HG03175 (cell line): ENCODE data around the gene PRKCE.

Experiments
- ATAC-seq: cut with Tn5 transposase; IDR thresholded peaks from one replicate; pipeline ENCODE4 v1.9.1; 2021; ENCODE audit warnings: mild to moderate bottlenecking, moderate library complexity; ENCODE audit not compliant: unreplicated experiment

The PRKCE gene

DNA sequence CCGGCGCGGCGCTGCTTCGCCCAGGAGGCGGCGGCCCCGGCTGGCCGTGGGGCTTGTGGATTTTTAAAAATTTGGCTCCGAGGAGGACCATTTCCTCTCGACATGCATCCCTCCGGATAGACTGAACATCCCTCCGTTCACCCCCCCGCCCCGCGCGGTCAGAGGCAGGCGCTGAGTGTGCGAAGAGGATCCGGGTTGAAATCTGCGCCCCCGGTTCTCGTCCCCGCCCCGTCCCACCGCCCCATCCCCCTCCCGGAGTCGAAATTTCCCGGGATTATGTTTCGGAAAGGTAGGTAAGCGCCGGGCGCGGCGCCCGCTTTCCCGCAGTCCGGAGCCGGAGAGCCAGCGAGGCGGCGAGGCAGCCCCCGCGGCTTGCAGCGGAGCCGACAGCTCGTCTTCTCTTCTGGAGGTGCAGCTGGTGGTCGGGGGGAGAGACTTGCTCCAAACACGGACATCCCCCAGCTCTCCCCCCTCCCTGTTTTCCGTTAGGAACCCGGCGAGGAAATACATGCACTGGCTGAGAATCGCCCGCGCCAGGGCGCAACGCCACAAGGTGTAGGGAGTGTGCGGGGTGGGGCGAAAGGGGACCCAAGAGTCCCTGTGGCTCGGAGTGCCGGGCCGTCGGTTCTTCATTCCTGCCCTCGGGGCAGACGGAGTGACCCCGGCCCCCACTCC is at the start of gene PRKCE:
Gene PRKCE, plus strand, starts transcription at position 261 of the 675 bp plus-strand sequence.
- ATAC-seq, result peak; percentile 31

- no peak for ATAC-seq
These were observed 48.9 kb upstream of the PRKCE start for GRCh38 chr2:45602624-45603023.

DNA sequence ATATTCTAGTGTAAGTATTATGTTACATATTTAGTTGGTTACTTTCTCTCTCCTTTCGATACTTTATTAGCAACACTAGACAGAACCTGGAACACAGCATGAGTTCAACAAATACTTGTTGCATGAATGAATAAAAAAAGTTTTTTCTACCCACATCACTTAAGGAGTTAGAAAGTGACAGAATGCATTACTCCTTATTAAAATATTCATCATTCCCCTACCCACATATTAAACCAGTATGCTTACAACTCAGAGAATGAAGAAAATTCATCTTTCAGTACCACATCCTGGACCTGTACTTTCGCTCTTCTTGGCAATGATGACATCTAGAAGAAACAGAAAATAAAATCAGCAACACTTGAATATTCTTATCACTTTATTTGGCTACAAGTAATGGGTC is 46.4 kb upstream of the PRKCE start:
- no peak for ATAC-seq

GRCh38 chr2:45606796-45607195 is 44.7 kb upstream of the PRKCE start:
- no peak for ATAC-seq

DNA sequence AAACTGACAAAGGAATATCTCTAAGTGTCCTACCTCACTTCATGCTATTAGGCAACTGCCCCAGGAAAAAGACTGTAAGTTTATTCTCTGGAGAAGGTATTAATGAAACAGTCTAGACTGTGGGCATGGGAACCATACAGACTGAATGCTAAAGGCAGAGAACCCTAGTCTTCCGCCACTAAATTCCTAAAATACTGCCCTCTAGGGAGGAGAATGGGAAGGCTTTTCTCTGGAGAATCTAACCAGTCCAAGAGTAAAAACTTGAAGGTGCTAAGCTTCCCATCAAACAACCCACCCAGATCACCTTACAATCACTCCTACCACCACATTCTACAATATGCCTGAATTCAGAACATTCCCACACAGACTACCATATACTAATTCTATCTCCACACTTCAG is 43.8 kb upstream of the PRKCE start:
- no peak for ATAC-seq

GRCh38 chr2:45610281-45611019 is 41.0 kb upstream of the PRKCE start:
- peak; percentile 39 for ATAC-seq

DNA sequence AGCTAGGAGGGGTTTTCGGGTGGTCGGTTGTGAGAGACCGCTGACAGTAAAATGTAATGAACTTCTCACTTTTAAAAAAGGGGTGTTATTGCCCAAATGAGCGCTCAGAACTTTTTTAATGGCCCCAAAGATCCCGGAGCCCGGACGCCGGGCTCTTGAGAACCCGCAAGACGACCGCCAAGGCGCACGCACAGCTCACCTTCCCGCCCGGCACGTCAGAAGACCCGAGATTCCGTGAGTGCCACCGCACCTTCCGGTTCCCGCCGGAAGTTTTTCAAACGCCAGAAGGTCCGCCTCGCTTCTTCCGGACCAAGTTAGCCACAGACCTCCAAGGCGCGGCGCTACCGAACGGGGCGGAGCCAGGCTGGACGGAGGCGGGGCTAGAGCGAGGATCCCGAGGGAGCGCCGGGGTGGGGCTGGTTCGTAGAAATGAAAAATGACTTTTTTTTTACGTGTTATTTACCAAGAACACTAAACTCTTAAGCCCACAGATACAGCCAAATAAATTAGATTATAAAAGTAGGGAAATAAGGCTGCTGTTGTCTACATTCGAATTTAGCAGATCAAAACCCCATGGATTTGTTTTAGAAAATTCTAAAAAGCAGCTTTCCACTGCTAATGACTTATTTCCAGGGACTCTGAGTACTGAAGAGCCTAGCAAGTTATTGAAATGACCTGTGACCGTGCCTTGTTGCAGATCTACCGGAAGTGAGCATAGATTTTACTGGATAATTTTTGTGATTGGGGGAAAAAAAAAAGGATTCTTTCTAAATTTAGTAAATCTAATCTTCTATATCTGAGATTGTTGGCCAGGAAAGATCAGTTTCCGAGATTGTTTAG is 40.2 kb upstream of the PRKCE start, which contains the start of gene SRBD1:
Gene SRBD1, minus strand, starts transcription at position 248 of the 840 bp plus-strand sequence. CDS start 5,826 bp downstream, outside the sequence.
- peak; percentile 94 for ATAC-seq

- ATAC-seq, result no peak
These were observed 39.2 kb upstream of the PRKCE start for GRCh38 chr2:45612285-45612684.

DNA sequence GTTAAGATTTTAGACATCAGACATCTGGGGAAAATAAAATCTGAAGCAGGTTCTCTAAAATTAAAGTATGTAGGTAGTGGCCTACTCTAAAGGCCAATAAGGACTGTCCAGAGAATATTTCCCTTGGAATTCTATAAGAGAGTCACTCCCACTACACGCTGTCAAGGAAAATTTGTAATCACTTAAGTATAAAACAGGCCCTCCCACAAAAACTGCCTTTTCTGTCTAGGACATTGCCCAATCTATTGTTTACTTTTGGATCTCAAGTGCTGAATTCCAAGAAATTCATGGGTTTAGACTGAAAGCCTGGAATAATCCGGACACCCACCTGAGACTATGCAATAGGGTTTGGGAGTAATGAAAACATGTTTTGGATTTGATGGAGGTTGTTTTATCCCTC is 38.7 kb upstream of the PRKCE start:
- ATAC-seq, result no peak

- no peak for ATAC-seq
These were observed 37.1 kb upstream of the PRKCE start for GRCh38 chr2:45614330-45614729.

DNA sequence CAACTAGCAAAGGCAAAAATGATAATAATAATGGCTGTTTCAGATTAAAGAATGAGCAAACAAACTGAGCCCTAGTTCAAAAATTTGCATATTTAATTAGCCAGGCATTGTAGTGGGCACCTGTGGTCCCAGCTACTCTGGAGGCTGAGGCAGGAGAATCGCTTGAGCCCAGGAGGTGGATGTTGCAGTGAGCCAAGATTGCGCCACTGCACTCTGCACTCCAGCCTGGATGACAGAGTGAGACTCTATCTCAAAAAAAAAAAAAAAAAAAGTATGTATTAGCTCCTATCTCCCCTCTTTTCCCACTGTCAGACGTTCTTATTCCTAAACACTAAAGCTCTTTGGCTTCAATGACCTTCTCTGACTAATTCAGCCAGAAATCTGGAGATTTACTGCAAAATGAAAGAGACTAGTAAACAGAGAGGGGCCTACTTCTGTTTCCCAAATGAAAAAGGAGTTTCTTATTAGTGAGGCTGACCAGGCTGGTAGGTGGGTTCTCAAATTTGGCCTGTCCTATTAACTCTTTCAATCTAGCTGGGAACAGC is 36.5 kb upstream of the PRKCE start:
- no peak for ATAC-seq

DNA sequence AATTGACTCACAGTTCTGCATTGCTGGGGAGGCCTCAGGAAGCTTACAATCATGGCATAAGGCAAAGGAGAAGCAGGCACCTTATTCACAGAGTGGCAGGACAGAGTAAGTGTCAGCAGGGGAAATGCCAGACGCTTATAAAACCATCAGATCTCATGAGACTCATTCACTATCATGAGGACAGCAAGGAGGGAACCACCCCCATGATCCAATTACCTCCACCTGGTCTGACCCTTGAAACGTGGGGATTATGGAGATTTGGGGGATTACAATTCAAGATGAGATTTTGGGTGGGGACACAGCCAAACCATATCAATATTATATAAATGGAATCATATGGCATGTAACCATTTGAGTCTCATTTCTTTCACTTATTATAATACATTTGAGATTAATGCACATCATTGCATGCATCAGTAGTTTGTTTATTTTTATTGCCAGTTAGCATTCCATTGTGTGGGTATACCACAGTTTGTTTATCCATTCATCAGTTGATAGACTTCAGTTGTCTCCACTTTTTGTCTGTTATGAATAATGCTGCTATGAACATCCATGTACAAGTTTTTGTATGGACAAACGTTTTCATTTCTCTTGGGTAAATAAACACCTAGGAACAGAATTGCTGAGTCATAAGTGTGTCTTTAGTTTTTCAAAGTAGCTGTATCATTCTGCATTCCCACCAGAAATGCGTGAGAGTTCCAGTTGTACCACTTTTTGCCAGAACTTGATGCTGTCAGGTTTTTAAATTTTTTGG is 34.6 kb upstream of the PRKCE start:
- no peak for ATAC-seq

GRCh38 chr2:45617496-45617895 is 34.0 kb upstream of the PRKCE start:
- ATAC-seq, result no peak

- no peak for ATAC-seq
These were observed 29.0 kb upstream of the PRKCE start for GRCh38 chr2:45622336-45623075.

GRCh38 chr2:45623098-45623497 is 28.4 kb upstream of the PRKCE start:
- no peak for ATAC-seq

DNA sequence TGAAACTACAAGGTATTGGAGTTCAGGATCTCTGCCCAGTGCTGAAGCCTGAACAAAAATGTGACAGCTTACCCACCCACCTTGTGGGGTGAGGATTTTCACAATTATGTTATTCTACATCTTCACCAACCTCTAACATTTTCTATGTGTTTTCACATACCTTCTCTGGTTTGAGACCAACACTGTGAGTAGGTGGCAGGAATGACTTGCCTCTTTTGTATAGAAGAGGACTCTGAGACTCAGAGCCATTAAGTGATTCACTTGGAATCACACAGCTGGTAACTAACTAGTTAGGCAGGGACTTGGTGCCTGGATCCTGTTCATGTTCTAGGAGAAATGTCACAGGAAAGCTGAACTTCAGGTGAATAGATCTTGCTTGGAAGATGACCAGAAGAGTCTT is 25.7 kb upstream of the PRKCE start:
- no peak for ATAC-seq

DNA sequence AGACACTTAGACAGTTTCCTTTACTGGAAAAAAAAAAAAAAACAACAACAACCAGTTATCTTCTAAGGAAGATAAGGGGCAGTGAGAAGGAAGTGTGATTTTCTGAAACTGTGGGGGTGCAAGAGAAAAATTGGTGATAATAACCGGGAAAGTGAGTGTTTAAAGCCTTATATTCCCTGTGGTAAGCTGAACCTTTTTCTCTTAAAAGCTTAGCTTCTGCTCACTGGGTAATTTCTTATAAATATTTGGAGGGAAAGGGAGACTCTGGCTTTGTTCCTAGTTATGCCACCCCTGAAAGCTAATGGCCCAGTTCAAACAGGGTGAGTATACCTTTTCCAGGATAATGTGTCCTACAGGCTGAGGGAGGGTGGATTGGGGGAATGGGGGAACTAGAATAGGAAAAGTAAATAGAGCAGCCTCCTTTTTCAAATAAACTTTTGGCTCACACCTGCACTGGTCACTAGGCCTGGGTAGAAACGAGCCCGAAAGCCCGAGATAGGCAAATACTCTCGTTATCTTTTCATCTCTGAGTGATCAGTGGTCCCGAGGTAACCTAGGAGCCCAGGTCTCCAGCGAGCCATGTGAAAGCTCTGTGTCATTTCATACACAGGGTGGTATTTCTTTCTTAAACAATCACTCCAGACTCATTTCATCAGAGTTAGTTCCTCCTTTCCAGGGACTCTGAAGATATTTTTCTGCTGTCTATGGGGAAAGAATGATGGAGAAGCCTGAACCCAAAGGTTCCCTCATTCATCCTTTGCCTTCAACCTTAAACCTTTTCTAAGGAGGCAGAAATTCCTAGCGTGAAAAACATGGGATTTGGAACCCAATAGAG is 24.9 kb upstream of the PRKCE start:
- no peak for ATAC-seq

DNA sequence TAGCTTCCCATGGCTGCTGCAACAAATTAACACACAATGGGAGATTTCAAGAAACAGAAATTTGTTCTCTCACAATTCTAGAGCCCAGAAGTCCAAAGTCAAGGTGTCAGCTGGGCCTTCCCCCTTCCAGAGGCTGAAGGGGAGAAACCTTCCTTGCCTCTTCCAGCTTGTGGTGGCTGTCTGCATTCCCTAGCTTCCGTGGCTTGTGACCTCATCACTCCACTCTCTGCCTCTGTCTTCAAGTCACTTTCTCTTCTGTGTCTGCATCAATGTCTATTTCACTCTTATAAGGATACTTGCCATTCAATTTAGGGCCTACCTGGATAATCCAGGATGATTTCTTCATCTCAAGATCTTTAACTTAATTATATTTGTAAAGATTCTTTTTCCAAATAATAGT is 23.6 kb upstream of the PRKCE start:
- no peak for ATAC-seq

DNA sequence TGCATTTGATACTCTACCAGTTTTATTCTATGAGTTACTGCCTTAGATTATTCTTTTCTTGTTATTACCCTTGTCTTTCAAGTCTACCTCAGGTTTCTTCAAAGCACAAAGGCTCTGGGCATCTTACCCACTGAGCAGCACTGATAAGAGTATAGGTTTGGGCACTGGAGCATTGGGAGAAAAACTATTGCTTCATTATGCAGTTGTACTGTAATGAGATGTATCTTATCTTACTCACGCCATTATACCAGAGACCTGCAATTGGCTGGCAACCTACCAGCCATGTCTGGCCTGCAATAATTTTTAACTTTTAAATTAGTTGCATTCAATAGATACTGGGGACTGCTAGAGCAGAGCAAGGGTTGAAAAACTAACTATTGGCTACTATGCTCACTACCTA is 21.5 kb upstream of the PRKCE start:
- no peak for ATAC-seq
